GM12872 (cell line): ENCODE measurements around the gene HMGB1.

Experiments used
- TF ChIP-seq, protein P1 (sequence below): IDR thresholded peaks from 3 replicates; pipeline ENCODE4 v1.5.1; 2011; ENCODE audit warnings: low read depth, mild to moderate bottlenecking, low read length, moderate library complexity; ENCODE audit not compliant: insufficient read depth

The HMGB1 gene

DNA sequence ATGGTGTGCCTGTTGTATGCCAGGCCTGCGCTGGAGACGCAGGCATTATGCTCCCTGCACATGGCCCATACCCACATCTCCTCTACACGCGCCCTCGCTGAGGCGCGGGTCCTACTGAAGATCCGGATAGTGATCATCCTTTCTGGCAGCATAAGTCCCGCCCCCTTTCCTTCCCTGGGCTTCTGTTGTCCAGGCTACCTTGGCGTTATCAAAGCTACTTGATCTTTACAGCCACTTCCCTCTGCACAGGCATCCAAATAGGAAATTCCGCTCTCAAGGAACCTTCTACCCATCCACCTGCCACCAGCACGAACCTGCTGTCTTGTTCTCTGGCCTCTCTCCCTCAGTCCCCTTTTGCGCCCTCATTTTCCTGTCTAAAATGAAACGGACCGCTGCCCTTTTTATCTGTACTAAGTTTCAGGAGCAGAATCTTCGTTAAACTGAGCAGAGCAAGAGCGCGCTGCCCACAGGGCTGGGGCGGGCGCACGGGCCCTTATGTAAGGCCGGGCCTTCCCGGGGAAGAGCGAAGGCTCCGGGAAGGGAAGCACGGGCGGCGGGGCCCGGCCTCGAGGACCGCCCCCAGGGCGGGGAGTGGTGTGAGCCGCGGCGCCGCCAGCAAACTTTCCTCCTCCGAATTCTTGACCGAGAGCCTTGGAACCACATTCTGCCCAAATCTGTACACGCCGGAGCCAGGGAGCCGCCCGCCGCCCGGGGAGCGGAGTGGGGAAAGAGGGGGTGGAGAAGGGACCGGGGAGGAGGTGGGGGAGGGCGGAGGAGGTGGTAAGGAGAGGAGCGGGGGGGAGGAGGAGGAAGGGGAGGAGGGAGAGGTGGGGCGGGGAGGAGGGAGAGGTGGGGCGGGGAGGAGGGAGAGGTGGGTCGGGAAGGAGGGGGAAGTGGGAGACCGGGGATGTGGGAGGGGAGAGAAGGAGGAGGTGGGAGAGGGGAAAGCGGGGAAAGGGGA is 44.4 kb downstream of the HMGB1 start:
- TF ChIP-seq, protein P1, sequence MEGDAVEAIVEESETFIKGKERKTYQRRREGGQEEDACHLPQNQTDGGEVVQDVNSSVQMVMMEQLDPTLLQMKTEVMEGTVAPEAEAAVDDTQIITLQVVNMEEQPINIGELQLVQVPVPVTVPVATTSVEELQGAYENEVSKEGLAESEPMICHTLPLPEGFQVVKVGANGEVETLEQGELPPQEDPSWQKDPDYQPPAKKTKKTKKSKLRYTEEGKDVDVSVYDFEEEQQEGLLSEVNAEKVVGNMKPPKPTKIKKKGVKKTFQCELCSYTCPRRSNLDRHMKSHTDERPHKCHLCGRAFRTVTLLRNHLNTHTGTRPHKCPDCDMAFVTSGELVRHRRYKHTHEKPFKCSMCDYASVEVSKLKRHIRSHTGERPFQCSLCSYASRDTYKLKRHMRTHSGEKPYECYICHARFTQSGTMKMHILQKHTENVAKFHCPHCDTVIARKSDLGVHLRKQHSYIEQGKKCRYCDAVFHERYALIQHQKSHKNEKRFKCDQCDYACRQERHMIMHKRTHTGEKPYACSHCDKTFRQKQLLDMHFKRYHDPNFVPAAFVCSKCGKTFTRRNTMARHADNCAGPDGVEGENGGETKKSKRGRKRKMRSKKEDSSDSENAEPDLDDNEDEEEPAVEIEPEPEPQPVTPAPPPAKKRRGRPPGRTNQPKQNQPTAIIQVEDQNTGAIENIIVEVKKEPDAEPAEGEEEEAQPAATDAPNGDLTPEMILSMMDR = no peak

DNA sequence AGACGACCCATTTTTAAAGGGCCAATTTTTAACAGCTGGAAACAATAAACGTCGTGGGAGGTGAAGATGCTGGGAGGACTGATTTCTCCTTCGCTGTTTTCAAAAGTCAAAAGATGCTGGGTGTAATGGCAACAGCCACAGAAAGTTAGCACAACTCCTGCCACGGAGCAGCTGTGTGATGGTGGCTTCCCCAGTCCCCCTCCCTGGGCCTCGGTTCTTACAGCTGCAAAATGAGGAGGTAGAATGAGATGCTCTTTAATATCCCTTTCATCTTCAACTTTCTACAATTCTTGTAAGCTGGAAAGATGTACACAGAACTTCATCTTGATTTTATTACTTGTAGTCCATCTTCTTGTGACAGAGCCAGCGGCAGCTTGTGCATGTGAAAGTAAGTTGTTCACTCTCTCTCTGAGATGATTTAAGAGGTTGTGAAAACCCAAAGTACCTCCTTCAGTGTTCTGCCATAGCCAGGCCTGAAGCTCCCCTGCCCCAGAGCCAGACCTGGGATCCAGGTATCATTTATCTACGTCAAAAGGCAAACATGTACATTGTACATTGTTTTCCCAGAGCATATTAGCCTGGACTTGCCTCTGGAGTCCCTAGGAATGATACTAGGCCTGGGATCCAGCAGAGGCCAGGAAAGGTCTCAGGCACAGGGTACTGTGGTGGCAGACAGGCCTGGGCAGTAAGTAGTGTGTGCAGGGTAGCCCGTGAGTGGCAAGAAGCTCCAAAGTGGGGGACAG is 46.8 kb downstream of the HMGB1 start:
- TF ChIP-seq, protein P1 = no peak

- TF ChIP-seq, protein P1 = no peak
Observed at GRCh38 chr13:30418075-30418716, 47.5 kb downstream of the HMGB1 start.

GRCh38 chr13:30416471-30416870 is 49.3 kb downstream of the HMGB1 start:
- TF ChIP-seq, protein P1 = no peak

DNA sequence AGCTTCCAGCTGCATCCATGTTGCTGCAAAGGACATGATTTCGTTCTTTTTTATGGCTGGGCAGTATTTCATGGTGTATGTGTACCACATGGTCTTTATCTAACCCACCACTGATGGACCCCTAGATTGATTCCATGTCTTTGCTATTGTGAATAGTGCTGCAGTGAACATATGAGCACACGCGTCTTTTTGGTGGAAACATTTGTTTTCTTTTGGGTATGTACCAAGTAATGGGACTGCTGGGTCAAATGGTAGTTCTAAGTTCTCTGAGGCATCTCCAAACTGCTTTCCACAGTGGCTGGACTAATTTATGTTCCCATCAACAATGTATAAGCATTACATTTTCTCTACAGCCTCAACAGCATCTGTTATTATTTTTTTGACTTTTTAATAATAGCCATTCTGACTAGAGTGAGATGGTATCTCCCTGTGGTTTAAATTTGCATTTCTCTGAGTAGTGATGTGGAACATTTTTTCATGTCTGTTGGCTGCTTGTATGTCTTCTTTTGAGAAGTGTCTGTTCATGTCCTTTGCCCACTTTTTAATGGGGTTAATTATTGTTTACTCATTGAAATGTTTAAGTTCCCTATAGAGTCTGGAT is 50.2 kb downstream of the HMGB1 start:
- TF ChIP-seq, protein P1 = no peak

DNA sequence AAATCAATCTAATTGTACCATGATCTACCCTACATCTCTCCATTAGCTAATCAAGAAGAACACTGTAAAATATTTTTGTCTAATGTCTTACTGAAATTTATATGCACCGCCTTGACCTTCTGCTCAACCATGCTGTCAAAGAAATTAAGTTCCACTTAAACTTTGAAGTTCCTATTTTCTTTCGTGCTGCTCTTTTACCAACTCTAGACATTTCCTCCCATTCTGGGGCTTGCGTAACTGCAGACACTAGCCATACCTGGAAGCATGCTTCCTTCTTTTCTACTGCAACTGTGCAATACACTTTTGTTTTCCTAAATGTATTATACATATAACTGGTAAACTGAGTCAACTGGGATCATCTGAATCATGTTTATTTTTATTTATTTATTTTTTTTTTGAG is 51.9 kb downstream of the HMGB1 start:
- TF ChIP-seq, protein P1 = no peak
